CD4-positive, alpha-beta T cell treated with Interferon alpha-2 for 1 hour (primary cell): Measurements from ENCODE around the gene MVD.

Experiments
- DNase-seq, 2 donors: peaks; one replicate each; pipeline ENCODE4 v3.0.0-alpha.2; 2020 to 2022

Gene MVD, protein sequence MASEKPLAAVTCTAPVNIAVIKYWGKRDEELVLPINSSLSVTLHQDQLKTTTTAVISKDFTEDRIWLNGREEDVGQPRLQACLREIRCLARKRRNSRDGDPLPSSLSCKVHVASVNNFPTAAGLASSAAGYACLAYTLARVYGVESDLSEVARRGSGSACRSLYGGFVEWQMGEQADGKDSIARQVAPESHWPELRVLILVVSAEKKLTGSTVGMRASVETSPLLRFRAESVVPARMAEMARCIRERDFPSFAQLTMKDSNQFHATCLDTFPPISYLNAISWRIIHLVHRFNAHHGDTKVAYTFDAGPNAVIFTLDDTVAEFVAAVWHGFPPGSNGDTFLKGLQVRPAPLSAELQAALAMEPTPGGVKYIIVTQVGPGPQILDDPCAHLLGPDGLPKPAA

DNA sequence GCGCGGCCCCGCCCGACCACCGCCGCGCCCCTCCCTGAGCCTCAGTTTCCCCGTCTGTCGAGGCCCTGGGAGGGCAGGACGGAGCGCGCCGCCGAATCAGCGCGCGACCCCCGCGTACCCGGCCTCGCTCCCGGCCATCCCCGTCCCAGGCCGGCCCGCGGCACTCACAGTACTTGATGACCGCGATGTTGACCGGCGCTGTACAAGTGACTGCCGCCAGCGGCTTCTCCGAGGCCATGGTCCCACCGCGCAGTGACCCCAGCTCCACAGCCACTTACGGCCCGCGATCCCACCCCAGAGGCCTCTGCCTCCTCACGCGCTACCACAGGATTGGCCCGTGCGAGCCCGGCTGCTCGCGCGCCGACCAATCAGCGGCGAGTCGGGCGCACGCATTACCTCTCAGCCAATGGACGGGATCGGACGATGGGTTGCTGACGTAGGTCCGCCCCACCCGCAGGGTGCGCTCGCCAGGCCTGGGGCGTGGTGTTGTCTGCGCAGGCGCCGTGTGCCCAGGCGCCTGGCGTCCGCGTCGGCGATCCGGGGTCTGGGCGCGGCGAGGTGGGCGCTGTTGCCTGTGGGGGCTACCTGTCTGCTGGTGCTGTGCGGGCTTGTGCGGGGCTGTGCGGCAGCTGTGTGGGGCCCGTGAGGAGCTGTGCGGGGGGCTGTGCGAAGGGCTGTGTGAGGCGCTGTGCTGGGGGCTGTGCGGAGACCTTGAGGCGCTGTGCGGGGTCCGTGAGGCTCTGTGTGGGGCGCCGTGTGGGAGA, at the start of gene MVD:
Gene MVD, minus strand, starts transcription at position 249 of the 764 bp plus-strand sequence. Its CDS starts 11 bp downstream, at position 238.
- DNase-seq = peak; percentile 96 to 97

- DNase-seq = no peak
These were observed 49.6 kb upstream of the MVD start for GRCh38 chr16:88712362-88712979.

DNA sequence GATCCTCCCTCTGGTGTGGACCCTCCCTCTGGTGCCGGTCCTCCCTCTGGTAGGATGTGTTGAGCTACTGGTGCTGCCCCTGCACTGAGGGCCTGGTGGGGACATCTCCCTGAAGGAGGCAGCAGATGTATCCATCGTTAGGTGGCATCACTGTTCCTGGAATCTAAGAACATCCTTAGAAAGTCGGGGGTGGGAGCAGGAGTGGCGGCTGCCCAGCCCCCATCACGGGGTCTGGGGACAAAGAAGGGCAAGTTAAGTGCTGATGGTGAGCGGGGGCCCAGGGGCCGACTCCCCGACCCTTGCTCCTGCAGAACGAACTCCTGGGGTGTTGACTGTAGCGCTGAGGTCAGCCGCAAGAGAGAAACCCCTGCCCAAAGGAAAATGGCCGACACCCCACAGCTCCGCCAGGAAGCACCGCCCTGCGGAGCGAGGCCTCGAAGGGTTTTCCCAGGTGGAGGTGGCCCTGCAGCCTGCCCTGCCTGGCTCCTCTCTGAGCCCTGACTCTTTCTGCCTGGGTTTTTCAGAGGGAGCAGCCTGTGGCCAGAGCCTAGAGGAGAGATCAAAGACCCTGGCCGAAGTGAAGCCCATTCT, 49.0 kb upstream of the MVD start:
- DNase-seq = no peak

GRCh38 chr16:88710556-88710955, 47.7 kb upstream of the MVD start:
- DNase-seq = no peak

GRCh38 chr16:88706965-88707826, 44.3 kb upstream of the MVD start:
- no peak for DNase-seq

GRCh38 chr16:88706229-88706964, 43.5 kb upstream of the MVD start, which contains the start of the genes CTU2 and RNF166:
Gene CTU2 (plus strand): TSS chr16:88706503. CDS start chr16:88706531, 28 bp downstream.
Gene RNF166 (minus strand): TSS chr16:88706408. CDS start chr16:88706325, 83 bp downstream.
- DNase-seq = peak; percentile 86 to 92

DNA sequence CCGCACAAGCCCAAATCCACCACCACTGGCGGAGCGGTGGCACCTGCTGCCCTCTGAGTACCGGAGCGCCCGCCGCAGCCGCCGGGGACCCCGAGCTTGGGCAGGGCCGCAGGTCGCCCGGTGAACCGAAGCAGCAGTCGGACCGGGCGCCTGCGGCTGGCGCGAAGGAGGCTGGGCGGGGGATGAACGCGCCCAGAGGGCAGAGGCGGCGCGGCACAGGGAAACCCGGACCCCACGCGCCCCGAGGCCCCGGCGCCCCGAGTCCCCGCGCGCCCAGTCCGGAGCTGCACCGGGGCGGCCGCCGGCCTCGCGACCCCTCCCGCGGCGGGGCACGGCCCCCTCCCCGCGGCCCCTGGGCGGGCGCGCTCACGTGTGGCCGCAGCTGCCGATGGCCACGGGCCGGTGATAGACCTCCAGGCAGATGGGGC, 42.9 kb upstream of the MVD start:
- DNase-seq = no peak

GRCh38 chr16:88705076-88705684, 42.3 kb upstream of the MVD start:
- DNase-seq = peak; percentile 30 to 45

- DNase-seq = peak; percentile 45 to 75
These were observed 40.8 kb upstream of the MVD start for GRCh38 chr16:88703486-88704309.

DNA sequence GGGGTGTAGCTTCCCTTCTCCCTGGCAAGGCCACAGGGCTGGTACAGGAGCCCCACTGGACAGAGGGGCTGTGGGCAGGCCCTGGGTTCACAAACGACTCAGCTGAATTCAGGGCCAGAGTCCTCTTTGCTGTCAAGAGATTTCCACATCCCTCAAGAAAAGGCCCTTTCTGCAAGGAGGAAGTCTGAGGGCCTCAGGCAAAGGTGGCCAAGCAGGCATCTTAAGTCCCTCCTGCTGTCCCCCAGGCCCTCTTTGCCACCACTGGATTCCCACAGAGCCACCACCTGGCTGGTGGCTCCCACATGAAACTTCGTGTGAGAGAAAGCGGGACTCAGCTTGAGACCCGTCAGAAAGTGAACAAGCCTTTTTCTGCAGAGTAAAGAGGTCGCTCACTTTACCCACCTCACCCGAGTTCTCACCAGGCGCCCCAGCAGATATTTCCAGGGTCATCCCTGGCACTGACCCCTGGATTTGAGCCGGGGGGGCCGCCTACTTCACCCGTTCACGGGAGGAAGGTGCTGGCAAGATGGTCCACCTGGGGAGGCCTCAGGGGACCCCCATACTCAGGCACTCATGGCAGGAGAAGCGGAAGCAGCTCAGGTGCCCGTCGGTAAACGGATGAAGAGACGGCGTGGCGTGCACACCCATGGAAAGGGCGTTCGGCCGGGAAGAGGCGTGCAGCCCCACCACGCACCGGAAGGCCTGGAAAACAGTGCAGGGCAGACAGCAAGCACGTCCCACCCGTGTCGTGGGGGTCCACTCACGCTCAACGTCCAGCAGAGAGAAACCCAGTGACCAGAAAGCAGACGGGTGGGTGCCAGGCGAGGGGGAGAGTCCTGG, 39.7 kb upstream of the MVD start:
- no peak for DNase-seq

DNA sequence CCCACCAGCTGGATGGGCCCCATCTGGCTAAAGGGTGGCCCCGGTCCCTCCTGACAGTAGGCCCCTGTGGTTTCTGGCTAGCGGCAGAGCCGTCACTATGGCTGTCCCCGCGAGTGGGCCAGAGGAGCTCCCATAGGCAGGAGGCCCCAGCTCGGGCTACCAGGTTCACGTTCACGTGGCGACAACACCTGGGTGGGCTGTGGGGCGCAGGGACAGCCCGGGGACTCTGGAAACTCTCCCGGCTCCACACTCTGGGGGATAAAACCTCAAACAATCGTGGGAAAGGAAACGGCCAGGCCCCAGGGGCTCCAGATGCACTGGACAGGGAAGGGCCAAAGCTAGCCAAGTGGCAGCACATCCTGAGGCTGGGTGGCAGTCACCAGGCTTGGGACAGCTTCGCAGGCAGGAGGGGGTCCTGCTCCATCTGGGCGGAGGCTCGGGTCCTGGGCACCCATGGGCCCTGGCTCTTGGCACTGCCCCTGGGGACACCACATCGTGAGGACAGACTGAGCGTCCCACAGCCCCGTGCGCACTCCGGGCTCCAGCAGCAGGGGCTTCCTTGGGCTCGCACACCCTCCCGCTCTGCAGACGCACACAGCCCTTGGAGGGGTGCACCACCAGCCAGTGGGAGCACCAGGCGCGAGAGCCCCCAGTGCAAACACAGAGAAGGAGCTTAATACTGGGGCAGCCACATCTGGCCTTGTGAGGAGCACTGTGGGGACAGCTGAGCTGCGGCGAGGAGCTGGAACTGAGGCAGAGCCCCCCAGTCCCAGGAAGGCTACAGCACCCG, 38.9 kb upstream of the MVD start:
- DNase-seq = no peak

DNA sequence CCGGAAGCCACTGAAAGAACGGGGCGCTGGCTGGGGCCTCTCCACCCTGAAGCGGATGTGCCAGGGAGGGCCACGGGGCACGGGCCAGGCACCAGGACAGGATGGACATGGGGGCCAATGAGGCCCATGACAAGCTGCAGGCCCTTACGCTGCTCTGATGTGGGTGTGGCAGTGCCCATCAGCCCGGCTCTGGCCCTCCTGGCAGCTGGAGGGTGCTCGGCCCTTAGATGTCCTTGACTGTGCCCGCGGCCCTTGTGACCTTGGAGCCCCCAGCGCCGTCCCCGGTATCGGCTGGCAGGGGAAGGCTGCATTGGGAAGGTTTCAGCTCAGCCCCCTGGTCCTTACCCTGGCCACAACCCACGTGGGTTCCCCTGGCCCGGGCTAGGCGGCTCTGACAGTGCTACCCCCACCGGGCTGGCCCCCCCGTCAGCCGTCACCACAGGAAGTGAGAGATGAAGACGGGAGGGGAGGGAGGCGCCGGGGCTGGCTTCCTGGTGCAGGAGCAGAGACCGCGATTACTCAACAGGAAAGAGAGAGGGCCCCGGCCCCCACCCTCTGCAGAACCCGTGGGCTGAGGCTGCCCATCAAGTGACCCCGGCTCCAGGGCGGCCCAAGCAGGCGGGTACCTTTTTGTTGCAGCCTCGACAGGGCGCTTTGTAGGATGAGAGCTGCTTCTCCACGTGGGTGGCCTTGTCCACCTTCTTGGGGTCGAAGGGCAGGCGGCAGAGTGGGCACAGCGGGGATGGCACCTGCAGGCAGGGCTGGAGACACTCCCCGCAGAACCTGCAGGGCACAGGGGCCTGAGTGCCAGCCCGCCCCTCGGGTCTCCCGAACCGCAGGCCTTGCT, 38.0 kb upstream of the MVD start:
- peak; percentile 93 to 94 for DNase-seq

DNA sequence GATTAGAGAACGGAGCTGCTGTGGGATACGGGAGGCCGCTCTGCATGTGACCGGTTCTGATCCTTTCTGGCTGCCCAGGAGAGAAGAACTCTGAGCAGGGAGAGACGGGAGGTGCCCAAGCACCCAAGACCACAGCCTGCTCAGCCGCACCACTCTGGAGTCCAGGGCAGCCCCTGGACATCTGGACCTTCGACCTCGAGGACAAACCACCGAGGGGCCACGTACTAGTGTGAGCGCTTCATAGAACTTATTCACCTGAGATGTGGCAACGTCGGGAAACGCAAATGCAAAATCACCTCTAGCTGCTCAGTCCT, 37.4 kb upstream of the MVD start:
- no peak for DNase-seq

GRCh38 chr16:88699180-88699579, 36.3 kb upstream of the MVD start:
- no peak for DNase-seq

GRCh38 chr16:88698646-88699045, 35.8 kb upstream of the MVD start:
- DNase-seq = no peak

GRCh38 chr16:88697831-88698615, 35.1 kb upstream of the MVD start:
- DNase-seq = no peak
